ENCODE measurements around the gene TSC22D4. TPM values are rescaled to one million over a fixed set of nuclear protein-coding genes. Genes with fewer than 3 reads are reported as not detected.

Gene TSC22D4
- total and polyA plus RNA-seq, 9 of the 15 experiments (the other 6 are each of a cell fraction or from before 2014, with no cell fraction given) = 0.37 to 107 (median 28.7) TPM

DNA sequence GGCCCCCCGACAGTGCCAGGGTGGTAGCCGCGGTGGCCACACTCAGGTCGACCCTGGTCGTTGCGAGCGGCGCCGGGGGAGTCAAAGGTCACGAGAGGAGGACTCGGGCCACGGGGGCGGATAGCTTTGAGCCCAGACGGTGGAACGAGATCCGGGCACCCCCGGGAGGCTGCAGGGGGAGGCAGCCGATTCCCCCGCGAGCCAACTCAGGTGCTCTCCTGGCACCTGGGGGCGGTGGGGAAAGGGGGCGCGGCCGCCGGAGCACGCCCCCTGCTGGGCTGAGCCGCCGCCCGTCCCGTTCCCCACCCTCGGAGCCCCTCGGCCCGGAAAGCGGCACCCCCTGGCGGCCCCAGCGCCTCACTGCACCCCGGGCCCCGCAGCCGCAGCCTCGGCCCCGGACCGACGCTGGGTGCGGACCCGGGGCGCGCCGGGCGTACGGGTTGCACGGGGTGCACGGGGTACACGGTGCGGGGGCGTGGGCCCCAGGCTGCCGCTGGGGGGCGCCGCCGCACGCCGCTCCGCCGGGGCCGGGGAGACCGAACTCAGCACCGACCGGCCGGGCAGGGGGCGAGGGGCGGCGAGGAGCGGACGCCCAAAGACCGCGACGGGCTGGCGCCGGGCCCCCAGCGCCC, 4.2 kb upstream of the TSC22D4 start (continued):
- TF ChIP-seq HNRNPLL (IDR thresholded peaks at IDR 0.05; ENCODE audit: low read depth, low read length, poor library complexity, severe bottlenecking) (peak; percentile 96), ZNF76 (CRISPR knock-in tag; IDR thresholded peaks at IDR 0.05; ENCODE audit: borderline replicate concordance) (no peak), ZNF316 (IDR thresholded peaks at IDR 0.05) (no peak), TAF9B (IDR thresholded peaks at IDR 0.05; ENCODE audit: partially characterized antibody) (no peak), HDAC3 (IDR thresholded peaks at IDR 0.05; ENCODE audit: borderline replicate concordance, partially characterized antibody) (no peak), ZNF668 (CRISPR knock-in tag; IDR thresholded peaks at IDR 0.05) (no peak), JUND (IDR thresholded peaks at IDR 0.05; ENCODE audit: borderline replicate concordance, low read depth, low read length) (peak; percentile 54), JUND (tag; IDR thresholded peaks at IDR 0.05; ENCODE audit: borderline replicate concordance, low read depth, low read length) (no peak; the same call in 2 of the 3 replicates), CBX2 (IDR thresholded peaks at IDR 0.05; ENCODE audit: insufficient read depth, low read length, poor library complexity, severe bottlenecking) (no peak), ZNF444 (CRISPR knock-in tag; IDR thresholded peaks at IDR 0.05) (no peak), RBM25 (IDR thresholded peaks at IDR 0.05; ENCODE audit: low read depth, low read length, severe bottlenecking) (peak; percentile 65), JUN (IDR thresholded peaks at IDR 0.05; ENCODE audit: borderline replicate concordance, low read depth, low read length) (no peak), JUN (CRISPR knock-in tag; IDR thresholded peaks at IDR 0.05; ENCODE audit: borderline replicate concordance) (no peak)
- TF ChIP-seq, protein P1, sequence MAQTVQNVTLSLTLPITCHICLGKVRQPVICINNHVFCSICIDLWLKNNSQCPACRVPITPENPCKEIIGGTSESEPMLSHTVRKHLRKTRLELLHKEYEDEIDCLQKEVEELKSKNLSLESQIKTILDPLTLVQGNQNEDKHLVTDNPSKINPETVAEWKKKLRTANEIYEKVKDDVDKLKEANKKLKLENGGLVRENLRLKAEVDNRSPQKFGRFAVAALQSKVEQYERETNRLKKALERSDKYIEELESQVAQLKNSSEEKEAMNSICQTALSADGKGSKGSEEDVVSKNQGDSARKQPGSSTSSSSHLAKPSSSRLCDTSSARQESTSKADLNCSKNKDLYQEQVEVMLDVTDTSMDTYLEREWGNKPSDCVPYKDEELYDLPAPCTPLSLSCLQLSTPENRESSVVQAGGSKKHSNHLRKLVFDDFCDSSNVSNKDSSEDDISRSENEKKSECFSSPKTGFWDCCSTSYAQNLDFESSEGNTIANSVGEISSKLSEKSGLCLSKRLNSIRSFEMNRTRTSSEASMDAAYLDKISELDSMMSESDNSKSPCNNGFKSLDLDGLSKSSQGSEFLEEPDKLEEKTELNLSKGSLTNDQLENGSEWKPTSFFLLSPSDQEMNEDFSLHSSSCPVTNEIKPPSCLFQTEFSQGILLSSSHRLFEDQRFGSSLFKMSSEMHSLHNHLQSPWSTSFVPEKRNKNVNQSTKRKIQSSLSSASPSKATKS (CRISPR knock-in tag; IDR thresholded peaks at IDR 0.05) = no peak
- TF ChIP-seq, protein P2, sequence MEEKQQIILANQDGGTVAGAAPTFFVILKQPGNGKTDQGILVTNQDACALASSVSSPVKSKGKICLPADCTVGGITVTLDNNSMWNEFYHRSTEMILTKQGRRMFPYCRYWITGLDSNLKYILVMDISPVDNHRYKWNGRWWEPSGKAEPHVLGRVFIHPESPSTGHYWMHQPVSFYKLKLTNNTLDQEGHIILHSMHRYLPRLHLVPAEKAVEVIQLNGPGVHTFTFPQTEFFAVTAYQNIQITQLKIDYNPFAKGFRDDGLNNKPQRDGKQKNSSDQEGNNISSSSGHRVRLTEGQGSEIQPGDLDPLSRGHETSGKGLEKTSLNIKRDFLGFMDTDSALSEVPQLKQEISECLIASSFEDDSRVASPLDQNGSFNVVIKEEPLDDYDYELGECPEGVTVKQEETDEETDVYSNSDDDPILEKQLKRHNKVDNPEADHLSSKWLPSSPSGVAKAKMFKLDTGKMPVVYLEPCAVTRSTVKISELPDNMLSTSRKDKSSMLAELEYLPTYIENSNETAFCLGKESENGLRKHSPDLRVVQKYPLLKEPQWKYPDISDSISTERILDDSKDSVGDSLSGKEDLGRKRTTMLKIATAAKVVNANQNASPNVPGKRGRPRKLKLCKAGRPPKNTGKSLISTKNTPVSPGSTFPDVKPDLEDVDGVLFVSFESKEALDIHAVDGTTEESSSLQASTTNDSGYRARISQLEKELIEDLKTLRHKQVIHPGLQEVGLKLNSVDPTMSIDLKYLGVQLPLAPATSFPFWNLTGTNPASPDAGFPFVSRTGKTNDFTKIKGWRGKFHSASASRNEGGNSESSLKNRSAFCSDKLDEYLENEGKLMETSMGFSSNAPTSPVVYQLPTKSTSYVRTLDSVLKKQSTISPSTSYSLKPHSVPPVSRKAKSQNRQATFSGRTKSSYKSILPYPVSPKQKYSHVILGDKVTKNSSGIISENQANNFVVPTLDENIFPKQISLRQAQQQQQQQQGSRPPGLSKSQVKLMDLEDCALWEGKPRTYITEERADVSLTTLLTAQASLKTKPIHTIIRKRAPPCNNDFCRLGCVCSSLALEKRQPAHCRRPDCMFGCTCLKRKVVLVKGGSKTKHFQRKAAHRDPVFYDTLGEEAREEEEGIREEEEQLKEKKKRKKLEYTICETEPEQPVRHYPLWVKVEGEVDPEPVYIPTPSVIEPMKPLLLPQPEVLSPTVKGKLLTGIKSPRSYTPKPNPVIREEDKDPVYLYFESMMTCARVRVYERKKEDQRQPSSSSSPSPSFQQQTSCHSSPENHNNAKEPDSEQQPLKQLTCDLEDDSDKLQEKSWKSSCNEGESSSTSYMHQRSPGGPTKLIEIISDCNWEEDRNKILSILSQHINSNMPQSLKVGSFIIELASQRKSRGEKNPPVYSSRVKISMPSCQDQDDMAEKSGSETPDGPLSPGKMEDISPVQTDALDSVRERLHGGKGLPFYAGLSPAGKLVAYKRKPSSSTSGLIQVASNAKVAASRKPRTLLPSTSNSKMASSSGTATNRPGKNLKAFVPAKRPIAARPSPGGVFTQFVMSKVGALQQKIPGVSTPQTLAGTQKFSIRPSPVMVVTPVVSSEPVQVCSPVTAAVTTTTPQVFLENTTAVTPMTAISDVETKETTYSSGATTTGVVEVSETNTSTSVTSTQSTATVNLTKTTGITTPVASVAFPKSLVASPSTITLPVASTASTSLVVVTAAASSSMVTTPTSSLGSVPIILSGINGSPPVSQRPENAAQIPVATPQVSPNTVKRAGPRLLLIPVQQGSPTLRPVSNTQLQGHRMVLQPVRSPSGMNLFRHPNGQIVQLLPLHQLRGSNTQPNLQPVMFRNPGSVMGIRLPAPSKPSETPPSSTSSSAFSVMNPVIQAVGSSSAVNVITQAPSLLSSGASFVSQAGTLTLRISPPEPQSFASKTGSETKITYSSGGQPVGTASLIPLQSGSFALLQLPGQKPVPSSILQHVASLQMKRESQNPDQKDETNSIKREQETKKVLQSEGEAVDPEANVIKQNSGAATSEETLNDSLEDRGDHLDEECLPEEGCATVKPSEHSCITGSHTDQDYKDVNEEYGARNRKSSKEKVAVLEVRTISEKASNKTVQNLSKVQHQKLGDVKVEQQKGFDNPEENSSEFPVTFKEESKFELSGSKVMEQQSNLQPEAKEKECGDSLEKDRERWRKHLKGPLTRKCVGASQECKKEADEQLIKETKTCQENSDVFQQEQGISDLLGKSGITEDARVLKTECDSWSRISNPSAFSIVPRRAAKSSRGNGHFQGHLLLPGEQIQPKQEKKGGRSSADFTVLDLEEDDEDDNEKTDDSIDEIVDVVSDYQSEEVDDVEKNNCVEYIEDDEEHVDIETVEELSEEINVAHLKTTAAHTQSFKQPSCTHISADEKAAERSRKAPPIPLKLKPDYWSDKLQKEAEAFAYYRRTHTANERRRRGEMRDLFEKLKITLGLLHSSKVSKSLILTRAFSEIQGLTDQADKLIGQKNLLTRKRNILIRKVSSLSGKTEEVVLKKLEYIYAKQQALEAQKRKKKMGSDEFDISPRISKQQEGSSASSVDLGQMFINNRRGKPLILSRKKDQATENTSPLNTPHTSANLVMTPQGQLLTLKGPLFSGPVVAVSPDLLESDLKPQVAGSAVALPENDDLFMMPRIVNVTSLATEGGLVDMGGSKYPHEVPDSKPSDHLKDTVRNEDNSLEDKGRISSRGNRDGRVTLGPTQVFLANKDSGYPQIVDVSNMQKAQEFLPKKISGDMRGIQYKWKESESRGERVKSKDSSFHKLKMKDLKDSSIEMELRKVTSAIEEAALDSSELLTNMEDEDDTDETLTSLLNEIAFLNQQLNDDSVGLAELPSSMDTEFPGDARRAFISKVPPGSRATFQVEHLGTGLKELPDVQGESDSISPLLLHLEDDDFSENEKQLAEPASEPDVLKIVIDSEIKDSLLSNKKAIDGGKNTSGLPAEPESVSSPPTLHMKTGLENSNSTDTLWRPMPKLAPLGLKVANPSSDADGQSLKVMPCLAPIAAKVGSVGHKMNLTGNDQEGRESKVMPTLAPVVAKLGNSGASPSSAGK (IDR thresholded peaks at IDR 0.05) = no peak

Measured in K562 (cell line).